VCaP (cell line): Measurements from ENCODE around the gene NHSL2.

ENCODE experiments used
- H3K27ac ChIP-seq: fragments of 450-650 bp; 2 replicates; pipeline ENCODE4 v1.5.1; 2017
- TF ChIP-seq, protein P1 (sequence below): fragments of 450-650 bp; conservative IDR thresholded peaks from 2 replicates; pipeline ENCODE4 v1.5.1; 2017; ENCODE audit warnings: mild to moderate bottlenecking, moderate library complexity

NHSL2 gene

DNA sequence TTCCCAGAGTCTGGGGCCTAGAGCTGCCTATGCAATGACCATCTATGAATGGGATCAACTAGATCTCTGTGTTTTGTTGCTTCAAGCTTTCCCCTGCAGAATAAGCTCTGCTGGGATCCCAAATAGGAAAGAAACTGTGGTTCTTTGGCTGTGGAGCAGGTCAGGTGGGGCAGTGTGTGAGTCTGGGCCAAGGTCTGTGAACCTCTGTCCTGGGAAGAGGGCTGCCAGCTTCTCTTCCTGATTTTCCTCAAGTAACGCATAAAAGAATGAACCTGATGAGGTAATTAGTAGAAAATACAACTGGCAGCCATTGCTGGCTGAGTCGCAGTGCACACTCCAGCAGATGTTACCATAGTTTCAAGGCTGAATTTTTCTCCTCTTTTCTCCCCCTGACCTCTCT lies 266.3 kb downstream of the NHSL2 start:
- H3K27ac ChIP-seq: no peak overlapping the region
- TF ChIP-seq, protein P1, sequence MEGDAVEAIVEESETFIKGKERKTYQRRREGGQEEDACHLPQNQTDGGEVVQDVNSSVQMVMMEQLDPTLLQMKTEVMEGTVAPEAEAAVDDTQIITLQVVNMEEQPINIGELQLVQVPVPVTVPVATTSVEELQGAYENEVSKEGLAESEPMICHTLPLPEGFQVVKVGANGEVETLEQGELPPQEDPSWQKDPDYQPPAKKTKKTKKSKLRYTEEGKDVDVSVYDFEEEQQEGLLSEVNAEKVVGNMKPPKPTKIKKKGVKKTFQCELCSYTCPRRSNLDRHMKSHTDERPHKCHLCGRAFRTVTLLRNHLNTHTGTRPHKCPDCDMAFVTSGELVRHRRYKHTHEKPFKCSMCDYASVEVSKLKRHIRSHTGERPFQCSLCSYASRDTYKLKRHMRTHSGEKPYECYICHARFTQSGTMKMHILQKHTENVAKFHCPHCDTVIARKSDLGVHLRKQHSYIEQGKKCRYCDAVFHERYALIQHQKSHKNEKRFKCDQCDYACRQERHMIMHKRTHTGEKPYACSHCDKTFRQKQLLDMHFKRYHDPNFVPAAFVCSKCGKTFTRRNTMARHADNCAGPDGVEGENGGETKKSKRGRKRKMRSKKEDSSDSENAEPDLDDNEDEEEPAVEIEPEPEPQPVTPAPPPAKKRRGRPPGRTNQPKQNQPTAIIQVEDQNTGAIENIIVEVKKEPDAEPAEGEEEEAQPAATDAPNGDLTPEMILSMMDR: no peak

DNA sequence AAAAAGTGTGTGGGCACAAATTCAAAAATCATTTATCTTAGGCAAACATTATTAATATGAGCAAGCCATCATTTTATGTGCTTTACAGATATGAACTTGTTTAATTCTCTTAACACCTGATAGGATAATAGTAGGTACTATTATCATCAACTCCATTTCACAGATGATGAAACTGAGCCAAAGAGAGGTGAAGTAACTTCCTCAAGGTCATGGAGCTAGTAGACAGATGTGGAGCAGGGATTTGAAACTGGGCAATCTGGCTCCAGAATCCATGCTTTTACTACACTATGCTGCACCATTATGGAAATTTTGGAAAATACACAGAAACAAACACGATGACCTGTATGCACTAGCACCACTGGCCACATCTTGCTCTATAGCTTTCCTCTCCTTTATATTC lies 269.9 kb downstream of the NHSL2 start:
- H3K27ac ChIP-seq: peak overlapping the region; percentile 86
- TF ChIP-seq, protein P1: no peak

DNA sequence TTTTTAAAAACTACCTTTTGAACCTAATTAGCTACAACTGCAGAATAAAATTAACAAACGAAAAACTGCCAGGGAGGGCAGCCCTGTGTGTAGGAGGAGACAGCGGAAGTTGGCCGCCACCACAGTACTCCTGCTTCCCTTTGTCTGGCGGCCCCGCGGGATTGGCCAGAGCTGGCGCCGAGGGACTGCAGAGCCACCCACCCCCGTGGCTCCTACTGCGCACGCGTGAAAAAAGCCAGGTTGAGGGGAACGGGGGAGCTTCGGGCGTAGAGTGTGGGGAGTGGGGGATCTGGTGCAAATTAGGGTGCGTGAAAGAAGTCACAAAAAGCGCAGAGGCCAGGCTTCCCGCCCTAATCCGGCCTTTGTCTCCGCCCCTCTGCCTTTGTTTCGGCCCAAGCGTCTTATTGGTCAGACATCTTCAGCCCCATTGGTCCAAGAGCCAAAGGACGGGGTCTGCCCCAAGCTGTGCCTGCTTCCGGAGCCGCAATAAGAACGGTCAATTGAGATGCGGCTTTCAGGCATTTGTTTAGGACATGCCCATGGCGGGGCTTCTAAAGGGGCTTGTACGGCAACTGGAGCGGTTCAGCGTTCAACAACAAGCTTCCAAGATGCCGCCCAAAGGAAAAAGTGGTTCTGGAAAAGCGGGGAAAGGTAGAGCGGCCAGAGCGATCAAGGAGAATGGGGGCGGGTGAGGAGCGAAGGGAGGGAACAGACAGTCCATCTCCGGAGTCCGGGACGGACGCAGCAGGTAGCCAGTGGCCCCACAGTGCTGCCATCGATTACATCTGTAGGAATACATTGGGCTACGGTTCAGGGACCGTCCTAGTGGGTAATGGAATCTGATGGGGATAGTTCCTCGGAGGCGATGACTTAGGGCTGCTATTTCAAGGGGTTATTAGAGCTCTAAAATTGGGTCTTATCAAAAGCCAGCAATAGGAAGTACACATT lies 270.8 kb downstream of the NHSL2 start, which contains the start of gene PIN4:
Gene PIN4 (plus strand): TSS at position 580 of the 948 bp plus-strand sequence. CDS start 29 bp downstream, at position 609.
- H3K27ac ChIP-seq: peak within 1 kb of the TSS; percentile 86
- TF ChIP-seq, protein P1: no peak

DNA sequence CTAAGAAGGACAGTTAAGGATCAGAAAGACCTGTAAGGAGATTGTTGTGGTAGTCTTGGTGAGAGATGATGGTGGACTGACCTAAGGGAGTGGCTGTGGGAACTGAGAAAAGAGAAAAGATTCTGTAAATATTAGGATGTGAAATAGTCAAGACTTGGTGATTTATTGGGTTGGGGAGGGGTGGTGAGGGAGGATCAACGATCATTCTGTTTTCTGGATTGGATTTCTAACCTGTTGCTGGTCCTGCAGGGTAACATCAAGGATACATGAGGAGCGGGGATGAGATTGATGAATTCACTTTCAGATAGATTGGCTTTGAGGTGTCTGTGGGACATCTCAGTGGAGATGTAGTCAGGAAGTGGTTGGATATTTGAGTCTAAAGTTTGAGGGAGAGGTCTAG lies 272.3 kb downstream of the NHSL2 start:
- TF ChIP-seq, protein P1: no peak
- no peak overlapping the region for H3K27ac ChIP-seq

DNA sequence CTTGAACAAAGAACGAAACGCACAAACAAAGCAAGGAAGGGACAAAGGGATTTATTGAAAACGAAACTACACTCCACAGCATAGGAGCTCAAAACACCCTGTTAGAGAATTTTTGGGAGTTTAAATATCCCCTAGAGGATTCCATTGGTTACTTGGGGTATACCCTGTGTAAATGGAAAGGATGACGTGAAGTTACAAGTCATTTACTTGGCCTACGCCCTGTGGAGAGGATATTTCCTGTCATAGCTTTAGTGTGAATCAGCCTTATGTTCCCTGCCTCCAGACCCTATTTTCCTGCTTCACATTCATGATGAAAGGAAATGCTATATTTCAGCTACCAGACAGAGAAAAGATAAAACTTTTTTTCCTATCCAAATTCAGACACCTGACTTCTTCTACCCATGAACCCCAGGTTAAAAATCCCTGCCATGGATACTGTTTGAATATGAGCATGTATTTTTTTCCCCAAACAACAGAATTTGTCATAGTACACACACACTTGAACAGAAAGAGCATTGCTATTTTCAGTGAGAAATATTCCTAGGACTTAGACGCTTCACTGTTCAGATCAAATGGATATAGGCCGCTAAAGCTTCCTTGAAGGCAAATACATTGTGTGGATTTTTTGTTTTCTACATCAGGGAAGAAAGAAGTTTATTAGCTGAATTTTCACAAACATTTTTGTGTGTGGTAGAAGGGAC lies 291.3 kb downstream of the NHSL2 start:
- TF ChIP-seq, protein P1: no peak
- no peak overlapping the region for H3K27ac ChIP-seq
